SK-N-SH (cell line): Measurements from ENCODE around the gene ACAP3. TPM values are rescaled to one million over a fixed set of nuclear protein-coding genes. Genes with fewer than 3 reads are reported as not detected.

Experiments
- CTCF ChIA-PET: fragments of 300-600, 350-600 bp; formaldehyde crosslinking; extraction: SDS; loops from one replicate; lab custom pipeline; 2021; lab: Yijun Ruan, JAX
- POLR2A ChIA-PET: fragments of 350-600 bp; sonication (Branson Sonifier 250); formaldehyde crosslinking; extraction: SDS; loops from one replicate; lab custom pipeline; 2020; ENCODE audit warnings: antibody characterized with exemption, inconsistent platforms; lab: Yijun Ruan, JAX
- DNase-seq: peaks from one replicate; pipeline ENCODE4 v3.0.0; 2012
- H2AFZ ChIP-seq: fragments of 200-600 bp; sonication (generic); 2 replicates; pipeline ENCODE4 v1.8.1; 2016; ENCODE audit warnings: antibody characterized with exemption, mild to moderate bottlenecking, low read depth
- H3F3A ChIP-seq: fragments of 200-600 bp; sonication (generic); replicated peaks from 2 replicates; pipeline ENCODE3; 2016; ENCODE audit warnings: antibody characterized with exemption, mild to moderate bottlenecking; ENCODE audit not compliant: insufficient read depth
- H3K27ac ChIP-seq, 2 experiments: fragments of 200-500 bp in 1 of 2; fragments of 200-600 bp in 1 of 2; sonication (Bioruptor generic) in 1 of 2; sonication (generic), shearing (Covaris generic) in 1 of 2; 2 replicates each; pipeline versions ENCODE4 v1.5.1 to v1.6.1; 2014 to 2016; ENCODE audit warnings: low read depth in 2 of 2, inconsistent platforms in 1 of 2, low read length in 1 of 2, mild to moderate bottlenecking in 1 of 2, mixed read lengths in 1 of 2
- H3K27me3 ChIP-seq: fragments of 200-600 bp; sonication (generic), shearing (Covaris generic); 2 replicates; pipeline ENCODE4 v1.6.1; 2016; ENCODE audit warnings: mixed run types; ENCODE audit not compliant: insufficient read depth
- H3K36me3 ChIP-seq, 2 experiments: fragments of 200-500 bp in 1 of 2; fragments of 200-600 bp in 1 of 2; sonication (Bioruptor generic) in 1 of 2; sonication (generic) in 1 of 2; replicated peaks in 1 of 2; 2 replicates each; pipeline versions ENCODE3 to v1.5.1; 2014 to 2016; ENCODE audit warnings: low read length in 1 of 2, mild to moderate bottlenecking in 1 of 2; ENCODE audit not compliant: insufficient read depth in 2 of 2, control insufficient read depth in 1 of 2
- H3K4me1 ChIP-seq, 2 experiments: fragments of 200-500 bp in 1 of 2; fragments of 200-600 bp in 1 of 2; sonication (Bioruptor generic) in 1 of 2; sonication (generic), shearing (Covaris generic) in 1 of 2; 2 replicates each; pipeline versions ENCODE4 v1.5.1 to v1.6.1; 2014 to 2016; ENCODE audit warnings: low read depth in 1 of 2, low read length in 1 of 2, mixed run types in 1 of 2; ENCODE audit not compliant: insufficient read depth in 2 of 2, control insufficient read depth in 1 of 2
- H3K4me2 ChIP-seq: fragments of 200-600 bp; sonication (generic), shearing (Covaris generic); 2 replicates; pipeline ENCODE4 v1.6.1; 2017; ENCODE audit warnings: mixed run types
- H3K4me3 ChIP-seq, 2 experiments: fragments of 200-500 bp in 1 of 2; fragments of 200-600 bp in 1 of 2; sonication (Bioruptor generic) in 1 of 2; sonication (generic), shearing (Covaris generic) in 1 of 2; 2 replicates each; pipeline versions ENCODE4 v1.5.1 to v1.8.1; 2014 to 2016; ENCODE audit warnings: low read depth in 2 of 2, inconsistent platforms in 1 of 2, low read length in 1 of 2, mild to moderate bottlenecking in 1 of 2, mixed read lengths in 1 of 2, moderate library complexity in 1 of 2
- H3K79me2 ChIP-seq: fragments of 200-600 bp; sonication (generic); 2 replicates; pipeline ENCODE4 v1.8.1; 2017; ENCODE audit warnings: mild to moderate bottlenecking; ENCODE audit not compliant: insufficient read depth
- H3K9ac ChIP-seq: fragments of 200-600 bp; sonication (generic); 2 replicates; pipeline ENCODE4 v1.6.1; 2017; ENCODE audit warnings: mixed run types
- H3K9me2 ChIP-seq: fragments of 200-600 bp; sonication (generic); 2 replicates; pipeline ENCODE4 v1.6.1; 2017; ENCODE audit warnings: mixed run types
- H3K9me3 ChIP-seq: fragments of 200-600 bp; sonication (generic); 2 replicates; pipeline ENCODE4 v1.6.1; 2017; ENCODE audit warnings: mixed run types, mild to moderate bottlenecking, moderate library complexity
- H4K20me1 ChIP-seq: fragments of 200-600 bp; sonication (generic); 2 replicates; pipeline ENCODE4 v1.6.1; 2017; ENCODE audit warnings: mild to moderate bottlenecking, mixed run types; ENCODE audit not compliant: insufficient read depth
- CHD2 ChIP-seq: fragments of 150-350 bp; IDR thresholded peaks from 2 replicates; pipeline ENCODE4 v1.6.1; 2018; ENCODE audit warnings: low read length; ENCODE audit not compliant: partially characterized antibody
- ELF1 ChIP-seq: IDR thresholded peaks from 2 replicates; pipeline ENCODE4 v1.4.0; 2012
- EP300 ChIP-seq, 2 experiments: IDR thresholded peaks; 2 replicates each; pipeline versions ENCODE4 v1.4.0 to v1.6.1; 2012; ENCODE audit warnings: borderline replicate concordance in 1 of 2, low read depth in 1 of 2, low read length in 1 of 2
- EZH2phosphoT487 ChIP-seq: fragments of 200-600 bp; sonication (generic); IDR thresholded peaks from 2 replicates; pipeline ENCODE4 v1.6.1; 2017; ENCODE audit warnings: low read depth, mixed run types, mild to moderate bottlenecking, antibody characterized with exemption, moderate library complexity, borderline replicate concordance
- FOSL2 ChIP-seq: IDR thresholded peaks from 2 replicates; pipeline ENCODE4 v1.4.0; 2012; ENCODE audit warnings: low read depth, mild to moderate bottlenecking, moderate library complexity, borderline replicate concordance
- FOXJ3 ChIP-seq: sonication (generic); formaldehyde crosslinking; IDR thresholded peaks from 2 replicates; pipeline ENCODE4 v1.5.1; 2020; ENCODE audit warnings: mild to moderate bottlenecking, missing genetic modification reagents
- MEF2A ChIP-seq: IDR thresholded peaks from 2 replicates; pipeline ENCODE4 v1.4.0; 2012; ENCODE audit warnings: low read depth, borderline replicate concordance
- NRF1 ChIP-seq: IDR thresholded peaks from 2 replicates; pipeline ENCODE4 v1.6.1; 2012; ENCODE audit warnings: low read depth, mild to moderate bottlenecking, low read length
- RAD21 ChIP-seq: IDR thresholded peaks from 2 replicates; pipeline ENCODE4 v1.6.1; 2012; ENCODE audit warnings: mild to moderate bottlenecking, low read length
- RCOR1 ChIP-seq: fragments of 150-350 bp; IDR thresholded peaks from 2 replicates; pipeline ENCODE4 v1.6.1; 2017; ENCODE audit warnings: antibody characterized with exemption, low read length
- SIN3A ChIP-seq: IDR thresholded peaks from 2 replicates; pipeline ENCODE4 v1.6.1; 2012; ENCODE audit warnings: low read depth, mild to moderate bottlenecking, low read length, moderate library complexity, borderline replicate concordance
- WGBS: methylation state at CpG from one replicate; pipeline ENCODE4 v1.1.6; 2017; ENCODE audit warnings: low lambda C conversion rate; 5-methylcytosine and 5-hydroxymethylcytosine counted together
- polyA plus RNA-seq, 3 experiments: library from polyadenylated mRNA; depleted of rRNA; stranded (reverse); fragments of >200 nt; gene quantifications; 2 replicates each; pipeline ENCODE4 v1.2.3, GENCODE V29; 2012
- TF ChIP-seq, protein P1 (sequence below): IDR thresholded peaks from 2 replicates; pipeline ENCODE4 v1.6.1; 2012; ENCODE audit warnings: mild to moderate bottlenecking, low read depth, low read length, moderate library complexity
- TF ChIP-seq, protein P2 (sequence below): fragments of 150-350 bp; IDR thresholded peaks from 2 replicates; pipeline ENCODE4 v1.6.1; 2016; ENCODE audit warnings: mild to moderate bottlenecking, low read depth, low read length
- TF ChIP-seq, protein P3 (sequence below): fragments of 150-350 bp; IDR thresholded peaks from 2 replicates; pipeline ENCODE4 v1.6.1; 2017; ENCODE audit warnings: antibody characterized with exemption, low read length, low read depth, borderline replicate concordance

ACAP3 gene
- polyA plus RNA-seq, 1 of the 3 experiments (the other 2 are of a cell fraction): 51.7 TPM

DNA sequence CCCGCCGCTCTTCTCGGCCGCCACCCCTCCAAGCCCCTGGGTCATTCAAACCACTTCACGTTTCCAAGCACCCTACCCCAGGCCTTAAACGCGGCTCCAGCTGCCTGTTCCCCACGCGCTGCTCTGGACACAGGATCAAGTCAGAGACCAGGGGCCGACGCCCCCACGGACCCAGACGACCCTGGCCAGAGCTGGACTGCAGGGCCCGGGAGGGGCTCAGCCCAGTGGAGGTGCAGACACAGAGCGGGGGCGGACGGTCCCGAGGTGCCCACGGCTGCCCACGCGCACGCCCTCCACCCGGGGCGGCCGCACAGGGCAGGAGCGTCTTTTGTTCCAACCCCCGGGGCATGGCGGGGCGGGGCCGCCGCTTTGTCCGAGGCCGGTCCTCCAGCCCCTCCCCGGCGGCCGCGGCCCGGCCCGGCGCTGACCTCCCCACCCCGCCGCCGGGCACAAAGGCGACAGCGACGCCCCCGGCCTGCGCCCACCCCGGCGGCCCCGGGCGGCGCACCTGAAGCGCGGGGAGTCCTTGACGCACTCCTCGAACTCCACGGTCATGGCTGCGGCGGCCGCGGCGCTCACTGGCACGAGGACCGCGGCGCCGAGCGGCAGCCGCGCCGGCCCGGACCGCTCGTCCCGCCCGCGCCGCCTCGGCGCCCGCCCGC lies 338 bp downstream of the ACAP3 start:
- H3K36me3 ChIP-seq: peaks cover 0 to 22% of the 10 kb centered on the region in 2 experiments
- DNase-seq: no peak
- H3K9ac ChIP-seq: peak overlapping the region; percentile 68; the same call in 1 of the 2 replicates
- POLR2A ChIA-PET: no interaction called here
- WGBS: 7% methylated on average over 19 of the region's 83 CpGs
- TF ChIP-seq SIN3A (no peak; the same call in 1 of the 2 replicates), FOSL2 (no peak)
- TF ChIP-seq, protein P1, sequence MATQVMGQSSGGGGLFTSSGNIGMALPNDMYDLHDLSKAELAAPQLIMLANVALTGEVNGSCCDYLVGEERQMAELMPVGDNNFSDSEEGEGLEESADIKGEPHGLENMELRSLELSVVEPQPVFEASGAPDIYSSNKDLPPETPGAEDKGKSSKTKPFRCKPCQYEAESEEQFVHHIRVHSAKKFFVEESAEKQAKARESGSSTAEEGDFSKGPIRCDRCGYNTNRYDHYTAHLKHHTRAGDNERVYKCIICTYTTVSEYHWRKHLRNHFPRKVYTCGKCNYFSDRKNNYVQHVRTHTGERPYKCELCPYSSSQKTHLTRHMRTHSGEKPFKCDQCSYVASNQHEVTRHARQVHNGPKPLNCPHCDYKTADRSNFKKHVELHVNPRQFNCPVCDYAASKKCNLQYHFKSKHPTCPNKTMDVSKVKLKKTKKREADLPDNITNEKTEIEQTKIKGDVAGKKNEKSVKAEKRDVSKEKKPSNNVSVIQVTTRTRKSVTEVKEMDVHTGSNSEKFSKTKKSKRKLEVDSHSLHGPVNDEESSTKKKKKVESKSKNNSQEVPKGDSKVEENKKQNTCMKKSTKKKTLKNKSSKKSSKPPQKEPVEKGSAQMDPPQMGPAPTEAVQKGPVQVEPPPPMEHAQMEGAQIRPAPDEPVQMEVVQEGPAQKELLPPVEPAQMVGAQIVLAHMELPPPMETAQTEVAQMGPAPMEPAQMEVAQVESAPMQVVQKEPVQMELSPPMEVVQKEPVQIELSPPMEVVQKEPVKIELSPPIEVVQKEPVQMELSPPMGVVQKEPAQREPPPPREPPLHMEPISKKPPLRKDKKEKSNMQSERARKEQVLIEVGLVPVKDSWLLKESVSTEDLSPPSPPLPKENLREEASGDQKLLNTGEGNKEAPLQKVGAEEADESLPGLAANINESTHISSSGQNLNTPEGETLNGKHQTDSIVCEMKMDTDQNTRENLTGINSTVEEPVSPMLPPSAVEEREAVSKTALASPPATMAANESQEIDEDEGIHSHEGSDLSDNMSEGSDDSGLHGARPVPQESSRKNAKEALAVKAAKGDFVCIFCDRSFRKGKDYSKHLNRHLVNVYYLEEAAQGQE: no peak
- H2AFZ ChIP-seq: no peak overlapping the region
- H3K4me3 ChIP-seq: peak overlapping the region; percentile 73 to 91
- no peaks in the 10 kb centered on the region for H3F3A ChIP-seq
- H3K27me3 ChIP-seq: no peaks in the 10 kb centered on the region
- H4K20me1 ChIP-seq: peaks cover 11% of the 10 kb centered on the region; the same call in 1 of the 2 replicates
- H3K9me3 ChIP-seq: no peaks in the 10 kb centered on the region
- peaks cover 13 to 50% of the 10 kb centered on the region in 2 experiments; a peak in 2 of 4 replicates for H3K4me1 ChIP-seq
- peak overlapping the region in 1 of 2 experiments; percentile 70; a peak in 2 of 4 replicates for H3K27ac ChIP-seq
- no peaks in the 10 kb centered on the region for H3K9me2 ChIP-seq
- CTCF ChIA-PET: interaction anchor here (0.5 kb wide), 1 partner anchor 93 kb away, joined by 3 read pairs; no protein-coding TSS in a partner anchor
- H3K4me2 ChIP-seq: peak overlapping the region; percentile 95
- H3K79me2 ChIP-seq: peaks cover 32% of the 10 kb centered on the region

DNA sequence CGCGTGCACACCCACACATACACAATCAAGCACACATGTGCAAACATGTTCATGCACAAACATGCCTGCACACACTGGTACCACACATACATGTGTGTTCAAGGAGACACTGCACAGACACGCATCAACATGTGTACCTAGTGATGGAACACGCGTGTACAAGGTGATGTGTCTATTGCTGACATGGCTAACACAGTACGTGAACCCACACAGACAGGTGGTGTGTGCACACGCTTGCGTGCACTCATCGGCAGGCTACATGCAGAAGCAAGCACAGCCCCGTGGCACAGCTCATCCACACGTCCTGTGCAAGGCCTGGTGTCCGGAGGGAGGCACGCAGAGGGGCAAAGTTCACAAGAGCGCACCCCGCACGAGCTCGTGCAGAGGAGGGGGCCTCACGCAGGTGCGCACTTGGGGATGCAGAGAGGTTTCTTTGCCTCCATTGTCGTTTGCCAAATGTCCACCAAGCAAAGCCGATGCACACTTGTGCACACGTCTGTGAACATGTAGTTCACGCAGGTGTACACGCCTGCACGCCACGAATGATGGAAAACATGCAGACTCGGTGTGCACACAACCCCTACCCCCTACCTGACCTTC lies 969 bp downstream of the ACAP3 start:
- peak overlapping the region; percentile 68; the same call in 1 of the 2 replicates for H3K9ac ChIP-seq
- TF ChIP-seq FOXJ3 (CRISPR knock-in tag): no peak
- TF ChIP-seq NRF1: no peak
- TF ChIP-seq EP300 (IDR thresholded peaks at IDR 0.05; ENCODE audit: borderline replicate concordance in 1 of 2, low read depth in 1 of 2, low read length in 1 of 2): no peak
- no peak for TF ChIP-seq FOSL2
- TF ChIP-seq RAD21: no peak
- TF ChIP-seq, protein P2, sequence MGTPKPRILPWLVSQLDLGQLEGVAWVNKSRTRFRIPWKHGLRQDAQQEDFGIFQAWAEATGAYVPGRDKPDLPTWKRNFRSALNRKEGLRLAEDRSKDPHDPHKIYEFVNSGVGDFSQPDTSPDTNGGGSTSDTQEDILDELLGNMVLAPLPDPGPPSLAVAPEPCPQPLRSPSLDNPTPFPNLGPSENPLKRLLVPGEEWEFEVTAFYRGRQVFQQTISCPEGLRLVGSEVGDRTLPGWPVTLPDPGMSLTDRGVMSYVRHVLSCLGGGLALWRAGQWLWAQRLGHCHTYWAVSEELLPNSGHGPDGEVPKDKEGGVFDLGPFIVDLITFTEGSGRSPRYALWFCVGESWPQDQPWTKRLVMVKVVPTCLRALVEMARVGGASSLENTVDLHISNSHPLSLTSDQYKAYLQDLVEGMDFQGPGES: no peak
- TF ChIP-seq, protein P3, sequence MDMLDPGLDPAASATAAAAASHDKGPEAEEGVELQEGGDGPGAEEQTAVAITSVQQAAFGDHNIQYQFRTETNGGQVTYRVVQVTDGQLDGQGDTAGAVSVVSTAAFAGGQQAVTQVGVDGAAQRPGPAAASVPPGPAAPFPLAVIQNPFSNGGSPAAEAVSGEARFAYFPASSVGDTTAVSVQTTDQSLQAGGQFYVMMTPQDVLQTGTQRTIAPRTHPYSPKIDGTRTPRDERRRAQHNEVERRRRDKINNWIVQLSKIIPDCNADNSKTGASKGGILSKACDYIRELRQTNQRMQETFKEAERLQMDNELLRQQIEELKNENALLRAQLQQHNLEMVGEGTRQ: no peak
- TF ChIP-seq CHD2: no peak
- no peak for TF ChIP-seq ELF1
- TF ChIP-seq RCOR1: no peak
- no peak for TF ChIP-seq MEF2A
- no peak for TF ChIP-seq EZH2phosphoT487
- H3K9me3 ChIP-seq: no peaks in the 10 kb centered on the region
- no peaks in the 10 kb centered on the region for H3K27me3 ChIP-seq
- no peaks in the 10 kb centered on the region for H3K9me2 ChIP-seq
- H3K4me2 ChIP-seq: peak overlapping the region; percentile 95
- no peak for DNase-seq
- H3K36me3 ChIP-seq: peaks cover 0 to 18% of the 10 kb centered on the region in 2 experiments
- ChIA-PET CTCF (interaction anchor here (0.5 kb wide), 1 partner anchor 92 kb away, joined by 3 read pairs; no protein-coding TSS in a partner anchor), POLR2A (no interaction called here)
- no peak overlapping the region for H2AFZ ChIP-seq
- H3K4me1 ChIP-seq: peaks cover 13 to 50% of the 10 kb centered on the region in 2 experiments; a peak in 2 of 4 replicates
- WGBS: 38% methylated on average over 7 of the region's 27 CpGs
- peaks cover 11% of the 10 kb centered on the region; the same call in 1 of the 2 replicates for H4K20me1 ChIP-seq
- H3K4me3 ChIP-seq: peak overlapping the region; percentile 73 to 91
- peak overlapping the region in 1 of 2 experiments; percentile 97; a peak in 2 of 4 replicates for H3K27ac ChIP-seq
- peaks cover 32% of the 10 kb centered on the region for H3K79me2 ChIP-seq
- H3F3A ChIP-seq: no peaks in the 10 kb centered on the region
